AG10803 (cell line): Measurements from ENCODE around the gene DMWD.

Experiments used
- DNase-seq: peaks from one replicate; pipeline ENCODE4 v3.0.0; 2010; ENCODE audit warnings: low read depth
- H3K4me3 ChIP-seq: 2 replicates; pipeline ENCODE4 v1.5.1; 2011; ENCODE audit warnings: mild to moderate bottlenecking, low read length, control low read depth
- TF ChIP-seq, protein P1 (sequence below): conservative IDR thresholded peaks from 2 replicates; pipeline ENCODE4 v1.5.1; 2011; ENCODE audit warnings: mild to moderate bottlenecking, low read length, control low read depth, inconsistent platforms

Gene DMWD

DNA sequence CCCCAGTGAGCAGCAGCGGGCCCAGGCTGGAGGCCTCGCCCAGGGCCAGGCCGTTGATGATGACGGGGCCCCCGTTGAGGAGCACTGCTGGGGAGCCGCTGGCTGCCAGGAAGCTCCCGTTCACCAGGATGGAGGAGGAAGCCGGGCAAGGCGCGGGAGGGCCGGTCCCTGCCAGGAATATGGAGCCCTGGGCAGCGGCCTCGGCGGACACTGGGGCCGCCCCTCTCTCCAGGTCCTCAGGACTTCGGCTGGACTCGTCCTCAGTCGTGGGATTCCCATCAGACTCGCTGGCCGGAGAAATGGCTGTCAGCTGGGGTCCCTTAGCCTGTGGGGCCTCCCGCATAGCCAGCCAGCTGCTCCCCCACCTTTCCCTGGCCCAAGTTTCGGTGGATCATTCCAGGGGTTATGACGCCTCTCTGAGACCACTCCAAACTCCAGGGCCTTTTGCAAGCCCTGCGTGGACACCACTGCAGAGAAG is 25.7 kb downstream of the DMWD start:
- TF ChIP-seq, protein P1, sequence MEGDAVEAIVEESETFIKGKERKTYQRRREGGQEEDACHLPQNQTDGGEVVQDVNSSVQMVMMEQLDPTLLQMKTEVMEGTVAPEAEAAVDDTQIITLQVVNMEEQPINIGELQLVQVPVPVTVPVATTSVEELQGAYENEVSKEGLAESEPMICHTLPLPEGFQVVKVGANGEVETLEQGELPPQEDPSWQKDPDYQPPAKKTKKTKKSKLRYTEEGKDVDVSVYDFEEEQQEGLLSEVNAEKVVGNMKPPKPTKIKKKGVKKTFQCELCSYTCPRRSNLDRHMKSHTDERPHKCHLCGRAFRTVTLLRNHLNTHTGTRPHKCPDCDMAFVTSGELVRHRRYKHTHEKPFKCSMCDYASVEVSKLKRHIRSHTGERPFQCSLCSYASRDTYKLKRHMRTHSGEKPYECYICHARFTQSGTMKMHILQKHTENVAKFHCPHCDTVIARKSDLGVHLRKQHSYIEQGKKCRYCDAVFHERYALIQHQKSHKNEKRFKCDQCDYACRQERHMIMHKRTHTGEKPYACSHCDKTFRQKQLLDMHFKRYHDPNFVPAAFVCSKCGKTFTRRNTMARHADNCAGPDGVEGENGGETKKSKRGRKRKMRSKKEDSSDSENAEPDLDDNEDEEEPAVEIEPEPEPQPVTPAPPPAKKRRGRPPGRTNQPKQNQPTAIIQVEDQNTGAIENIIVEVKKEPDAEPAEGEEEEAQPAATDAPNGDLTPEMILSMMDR, result no peak
- H3K4me3 ChIP-seq, result peak overlapping the region; percentile 91
- no peak for DNase-seq

DNA sequence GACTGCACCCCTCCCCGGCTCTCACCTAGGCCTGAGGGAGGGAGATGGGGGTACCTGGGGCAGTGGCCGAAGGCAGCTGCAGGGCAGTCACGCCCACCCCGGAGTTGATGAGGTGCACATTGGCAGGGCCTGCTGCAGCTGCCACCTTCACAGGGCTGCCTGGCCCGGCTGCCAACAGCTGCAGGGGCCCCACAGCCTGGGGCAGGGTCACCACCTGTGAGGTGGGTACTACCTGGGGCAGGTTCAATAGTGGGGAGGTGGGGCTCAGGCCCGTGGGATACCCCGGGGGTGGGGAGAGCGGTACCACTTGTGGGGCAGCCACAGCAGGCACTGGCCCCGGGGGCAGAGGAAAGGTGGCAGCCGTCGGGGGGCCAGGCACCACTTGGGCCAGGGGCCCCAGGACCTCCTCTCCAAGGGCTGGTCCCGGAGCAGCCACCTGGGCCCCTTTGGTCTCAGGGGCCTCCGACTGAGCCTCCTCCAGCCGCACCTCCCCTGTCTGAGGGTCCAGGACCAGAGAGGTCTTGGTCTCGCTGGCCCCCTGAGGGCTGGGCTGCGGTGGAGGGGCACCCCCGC is 26.3 kb downstream of the DMWD start:
- H3K4me3 ChIP-seq, result peak overlapping the region; percentile 91
- TF ChIP-seq, protein P1, result no peak
- DNase-seq, result no peak

DNA sequence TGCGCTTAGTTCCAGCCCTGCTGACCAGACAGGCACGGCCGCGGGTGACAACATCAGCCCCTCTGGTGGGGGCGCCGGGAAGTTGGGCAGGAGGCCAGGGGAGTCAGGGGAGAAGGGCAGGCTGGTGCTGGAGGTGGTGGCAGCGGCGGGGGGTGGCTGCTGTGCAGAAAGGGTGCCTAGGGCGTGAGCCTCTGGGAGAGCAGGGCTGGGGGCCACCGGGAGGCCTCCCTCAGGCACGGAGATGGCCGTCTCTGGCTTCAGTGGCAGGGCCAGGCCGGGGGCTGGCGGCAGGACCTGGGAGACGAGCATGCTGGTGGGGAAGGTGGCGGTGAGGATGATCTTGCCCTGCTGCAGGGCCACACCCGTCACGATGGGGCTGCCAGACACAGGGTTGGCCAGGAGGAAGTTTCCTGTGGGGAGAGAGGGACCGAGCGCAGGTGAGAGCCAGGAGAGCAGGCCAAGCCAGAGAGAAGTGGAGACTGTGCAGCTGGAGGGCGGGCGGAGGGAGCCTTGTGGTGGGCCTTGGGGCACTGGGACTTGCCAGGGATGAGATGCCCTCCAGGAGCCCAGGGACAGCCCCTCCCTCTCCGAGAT is 26.8 kb downstream of the DMWD start:
- DNase-seq, result no peak
- no peak overlapping the region; the same call in 1 of the 2 replicates for H3K4me3 ChIP-seq
- TF ChIP-seq, protein P1, result no peak

DNA sequence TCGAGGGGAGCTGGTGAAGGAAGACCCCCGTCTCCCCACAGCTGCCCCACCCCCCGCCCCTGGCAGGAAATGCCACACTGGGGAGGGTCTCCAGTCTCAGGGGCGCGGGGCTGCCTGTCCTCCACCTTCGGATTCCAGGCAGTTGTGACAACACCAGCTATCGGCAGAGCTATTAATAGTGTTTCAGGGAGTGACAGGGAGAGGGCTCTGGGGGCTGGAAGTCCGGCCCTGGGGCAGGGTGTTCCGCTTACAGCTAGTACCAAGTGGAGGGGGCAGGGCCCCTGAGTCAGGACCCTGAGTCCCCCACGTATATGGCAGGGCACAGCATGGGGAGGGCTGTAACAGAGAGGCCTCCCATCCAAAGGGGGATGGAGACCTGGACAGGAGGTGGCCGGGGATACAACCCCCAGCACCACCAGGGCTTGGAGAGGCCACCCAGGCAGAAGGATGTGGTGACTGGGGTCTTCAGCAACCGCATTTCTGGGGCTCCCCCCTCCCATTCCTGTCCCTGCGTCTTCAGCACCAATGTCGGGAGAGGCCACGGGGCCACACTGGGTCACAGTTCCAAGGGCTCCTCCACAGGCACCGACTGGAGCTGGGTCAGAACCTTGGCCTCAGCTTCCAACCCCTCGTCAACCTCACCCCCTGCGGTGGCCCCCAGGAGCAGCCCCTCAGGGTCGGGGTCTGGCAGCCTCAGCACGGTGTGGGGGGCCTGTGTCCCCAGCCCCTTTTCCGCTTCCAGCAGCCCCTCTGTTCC is 27.5 kb downstream of the DMWD start:
- TF ChIP-seq, protein P1, result no peak
- no peak for DNase-seq
- no peak overlapping the region for H3K4me3 ChIP-seq

DNA sequence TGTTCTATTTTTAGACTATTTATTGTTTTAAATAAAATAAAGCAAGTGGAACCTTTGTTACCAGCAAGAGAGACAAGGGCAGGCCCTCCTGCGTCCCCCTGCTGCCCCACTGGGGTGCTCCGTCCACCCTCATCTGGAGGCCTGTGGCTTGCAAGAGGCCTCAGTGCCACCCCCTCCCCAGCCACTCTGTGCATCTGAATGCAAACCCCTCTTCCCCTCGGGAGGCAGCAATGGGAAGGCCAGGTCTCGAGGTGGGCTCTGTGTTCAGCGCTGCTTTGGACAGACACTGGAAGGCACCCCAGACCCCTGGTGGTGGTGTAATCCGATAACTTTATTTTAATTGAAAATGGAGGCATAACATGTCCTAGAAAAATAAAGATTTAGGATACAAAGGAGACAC is 28.2 kb downstream of the DMWD start:
- DNase-seq, result no peak

DNA sequence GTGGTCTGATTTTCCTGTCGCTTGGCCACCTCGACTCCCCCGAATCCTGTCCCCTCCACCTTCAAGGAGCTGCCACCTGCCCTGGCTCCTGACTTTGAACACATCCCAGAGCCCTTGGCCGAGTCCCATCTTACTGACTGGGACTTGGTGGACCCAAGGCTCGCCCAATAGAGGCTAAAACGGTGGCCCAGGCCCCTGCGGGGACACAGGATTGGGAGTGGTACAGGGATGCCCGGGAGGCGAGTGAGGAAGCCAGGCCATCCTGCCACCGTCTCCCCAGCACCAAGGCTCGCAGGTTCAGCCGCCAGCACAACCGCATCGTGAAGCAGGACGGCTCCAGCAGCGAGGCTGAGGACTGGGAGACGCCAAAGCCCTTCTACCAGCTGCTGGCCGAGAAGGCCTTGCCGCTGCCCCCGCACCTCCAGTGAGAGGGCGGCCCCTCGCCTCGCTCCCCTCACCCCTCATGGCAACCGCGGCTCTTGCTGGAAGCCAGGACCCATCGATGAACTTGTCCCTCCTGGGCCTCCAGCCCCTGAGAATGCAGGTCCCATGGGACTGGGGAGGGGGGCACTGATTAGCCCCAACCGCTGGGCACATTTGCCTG is 28.9 kb downstream of the DMWD start:
- DNase-seq, result no peak
- H3K4me3 ChIP-seq, result no peak overlapping the region
- TF ChIP-seq, protein P1, result no peak

More for the DNA sequence above, 28.2 kb downstream of the DMWD start:
- TF ChIP-seq, protein P1, result no peak
- no peak overlapping the region for H3K4me3 ChIP-seq
